ENCODE measurements around the gene HARBI1. TPM values are rescaled to one million over a fixed set of nuclear protein-coding genes. Genes with fewer than 3 reads are reported as not detected.

HARBI1 gene
- total RNA-seq, 1 donor from 2014 or later: 4.3 TPM

GRCh38 chr11:46637546-46637945 is 20.5 kb upstream of the HARBI1 start:
- DNase-seq (ENCODE audit: low spot score) (no peak), ATAC-seq (no peak)
- intact Hi-C loops (cut with DNase I): no loop called here

DNA sequence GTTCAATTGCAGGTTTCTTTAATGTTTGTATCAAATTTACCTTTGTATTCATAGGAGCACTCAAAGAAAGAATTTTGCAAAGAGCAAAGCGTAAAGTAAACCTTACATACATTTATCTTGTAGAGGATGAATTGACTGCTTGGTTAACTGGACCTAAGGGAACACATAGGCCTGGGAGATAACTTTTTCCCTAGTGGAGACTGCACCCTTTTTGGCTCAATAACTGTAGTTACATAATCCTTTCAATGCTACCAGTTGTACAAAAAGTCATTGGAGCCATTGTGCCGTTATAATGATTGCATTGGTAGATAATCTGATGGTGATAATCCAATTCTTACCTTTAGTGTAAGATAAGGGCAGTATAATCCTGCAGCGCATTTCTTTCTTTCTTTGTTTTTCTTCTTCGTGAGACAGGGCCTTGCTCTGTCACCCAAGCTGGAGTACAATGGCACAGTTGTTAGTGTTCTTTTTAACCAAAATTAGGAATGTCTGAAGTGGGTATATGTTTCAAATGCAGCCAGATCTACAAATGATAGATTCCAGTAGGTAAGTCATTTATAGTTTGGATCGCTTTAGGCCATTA is 18.6 kb upstream of the HARBI1 start:
- ATAC-seq (no peak), DNase-seq (ENCODE audit: low spot score) (no peak)
- intact Hi-C loops (cut with DNase I): no loop called here

- intact Hi-C loops (cut with DNase I): no loop called here
- ATAC-seq (no peak), DNase-seq (ENCODE audit: low spot score) (no peak)
Observed at GRCh38 chr11:46633291-46634217, 16.5 kb upstream of the HARBI1 start.

DNA sequence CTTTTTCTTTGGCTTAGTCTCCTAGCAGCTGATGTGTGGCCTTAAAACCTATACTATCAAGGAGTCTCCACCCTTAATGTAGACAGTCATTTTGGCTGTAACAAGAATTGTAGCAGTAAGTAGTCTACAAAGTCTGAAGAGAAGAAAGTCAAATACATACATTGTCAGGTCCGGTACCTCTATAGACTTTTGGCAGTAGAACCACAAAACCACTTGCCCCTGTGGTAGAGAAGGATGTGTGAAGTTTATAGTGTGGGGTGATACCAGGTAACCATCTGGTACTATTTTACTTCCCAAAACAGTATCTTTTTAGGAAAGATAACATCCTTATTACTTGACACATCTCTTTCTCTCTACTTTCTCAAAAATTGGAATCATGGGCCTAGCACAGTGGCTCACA is 15.5 kb upstream of the HARBI1 start:
- DNase-seq (ENCODE audit: low spot score) (no peak), ATAC-seq (no peak)
- intact Hi-C loops (cut with DNase I): no loop called here

DNA sequence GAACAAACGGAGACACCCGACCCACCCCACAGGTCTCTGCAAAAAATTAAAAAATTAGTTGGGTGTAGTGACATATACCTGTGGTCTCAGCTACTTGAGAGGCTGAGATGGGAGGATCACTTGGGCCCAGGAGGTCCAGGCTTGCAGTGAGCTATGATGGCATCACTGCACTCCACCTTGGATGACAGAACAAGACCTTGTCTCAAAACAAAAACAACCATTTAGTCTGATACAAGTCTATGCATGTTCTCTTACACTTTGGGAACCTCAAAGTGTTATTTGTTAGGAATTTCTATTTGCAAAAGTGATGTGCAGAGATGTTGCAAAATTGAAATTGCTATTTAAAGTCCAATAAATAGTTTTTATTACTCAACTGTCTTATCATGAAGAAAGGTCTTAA is 14.6 kb upstream of the HARBI1 start:
- intact Hi-C loops (cut with DNase I): no loop called here
- ATAC-seq (no peak), DNase-seq (ENCODE audit: low spot score) (no peak)

- DNase-seq (ENCODE audit: low spot score): no peak
- intact Hi-C loops (cut with DNase I): no loop called here
- no peak for ATAC-seq
Observed at GRCh38 chr11:46630237-46630636, 13.2 kb upstream of the HARBI1 start.

DNA sequence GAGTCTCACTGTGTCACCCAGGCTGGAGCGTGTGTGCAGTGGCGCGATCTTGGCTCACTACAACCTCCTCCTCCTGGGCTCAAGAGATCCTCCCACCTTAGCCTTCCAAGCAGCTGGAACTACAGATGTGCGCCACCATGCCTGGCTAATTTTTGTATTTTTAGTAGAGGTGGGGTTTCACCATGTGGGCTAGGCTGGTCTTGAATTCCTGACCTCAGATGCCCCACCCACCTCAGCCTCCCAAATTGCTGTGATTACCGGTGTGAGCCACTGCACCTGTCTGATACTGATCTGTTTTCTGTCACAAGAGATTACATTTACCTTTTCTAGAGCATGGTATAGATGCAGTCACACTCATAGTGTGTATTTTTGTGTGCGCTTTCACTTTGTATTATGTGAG is 11.9 kb upstream of the HARBI1 start:
- no peak for DNase-seq (ENCODE audit: low spot score)
- intact Hi-C loops (cut with DNase I): no loop called here
- no peak for ATAC-seq

DNA sequence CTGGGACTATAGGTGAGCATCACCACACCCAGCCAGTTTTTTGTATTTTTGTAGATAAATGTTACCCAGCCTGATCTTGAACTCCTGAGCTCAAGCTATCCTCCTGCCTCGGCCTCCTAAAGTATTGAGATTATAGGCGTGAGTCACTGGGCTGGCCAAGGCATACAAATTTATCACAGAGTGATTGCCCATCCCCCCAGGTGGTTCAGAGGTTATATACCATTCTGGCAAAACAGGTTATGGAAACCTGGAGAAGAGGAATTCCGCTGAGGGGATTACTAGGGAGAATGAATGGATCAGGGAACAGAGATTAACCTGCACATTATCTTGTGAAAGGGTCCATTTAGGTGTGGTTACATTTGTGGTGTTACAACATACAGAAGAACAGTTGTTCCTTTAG is 8.4 kb upstream of the HARBI1 start:
- intact Hi-C loops (cut with DNase I): no loop called here
- ATAC-seq (no peak), DNase-seq (ENCODE audit: low spot score) (no peak)

- ATAC-seq: no peak
- intact Hi-C loops (cut with DNase I): loop anchor here (10.0 kb wide), 1 partner anchor 234 kb away; the partner anchor contains the start of gene MDK
- no peak for DNase-seq (ENCODE audit: low spot score)
Observed at GRCh38 chr11:46618837-46619236, 1.8 kb upstream of the HARBI1 start.

DNA sequence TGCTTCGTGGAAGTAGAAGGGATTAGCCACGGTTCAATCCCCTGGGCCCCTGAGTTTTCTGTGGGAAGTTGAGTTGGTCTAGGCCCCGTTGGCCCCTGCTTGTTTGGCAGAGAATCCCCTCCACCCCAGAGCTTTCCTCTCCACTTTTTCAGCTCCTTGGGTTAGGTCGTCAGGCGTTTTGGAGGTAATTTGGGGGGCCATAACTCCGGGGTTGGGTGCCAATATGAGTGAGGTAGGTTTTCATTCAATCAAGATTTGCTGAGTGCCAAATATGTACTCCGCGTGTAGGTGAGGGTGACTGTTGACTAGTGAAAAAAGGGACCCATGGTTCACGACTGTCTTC is 916 bp upstream of the HARBI1 start:
- ATAC-seq (no peak), DNase-seq (ENCODE audit: low spot score) (no peak)
- intact Hi-C loops (cut with DNase I): loop anchor here (10.0 kb wide), 1 partner anchor 233 kb away; the partner anchor contains the start of gene MDK

DNA sequence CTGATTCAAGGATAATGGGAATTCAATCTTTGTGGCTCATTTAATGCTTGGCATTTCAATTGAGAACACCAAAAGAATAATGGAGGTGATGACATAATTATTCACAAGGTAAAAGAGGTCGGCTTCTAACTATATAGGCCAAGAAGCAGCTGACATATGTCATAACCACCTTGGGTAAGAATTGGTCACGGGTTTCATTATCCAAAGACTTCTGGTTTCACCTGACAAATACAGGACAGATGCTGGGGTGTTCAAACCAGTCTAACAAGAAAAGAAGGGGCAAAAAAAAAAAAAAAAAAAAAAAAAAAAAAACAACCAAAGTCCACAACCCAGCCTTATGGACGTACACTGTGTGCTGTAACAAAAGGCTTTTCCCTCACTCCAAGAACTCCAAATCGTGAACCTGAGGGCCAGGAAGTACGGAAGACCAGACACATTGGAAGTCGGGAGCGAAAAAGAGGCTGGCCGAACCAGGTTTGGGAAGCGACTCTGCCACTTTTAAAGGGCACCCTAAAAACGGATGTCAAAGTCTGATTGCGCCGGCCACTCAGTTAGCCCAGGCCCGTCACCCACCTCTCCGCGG is 385 bp downstream of the HARBI1 start:
- no peak for DNase-seq (ENCODE audit: low spot score)
- no peak for ATAC-seq
- intact Hi-C loops (cut with DNase I): loop anchor here (10.0 kb wide), 1 partner anchor 232 kb away; the partner anchor contains the start of gene MDK

DNA sequence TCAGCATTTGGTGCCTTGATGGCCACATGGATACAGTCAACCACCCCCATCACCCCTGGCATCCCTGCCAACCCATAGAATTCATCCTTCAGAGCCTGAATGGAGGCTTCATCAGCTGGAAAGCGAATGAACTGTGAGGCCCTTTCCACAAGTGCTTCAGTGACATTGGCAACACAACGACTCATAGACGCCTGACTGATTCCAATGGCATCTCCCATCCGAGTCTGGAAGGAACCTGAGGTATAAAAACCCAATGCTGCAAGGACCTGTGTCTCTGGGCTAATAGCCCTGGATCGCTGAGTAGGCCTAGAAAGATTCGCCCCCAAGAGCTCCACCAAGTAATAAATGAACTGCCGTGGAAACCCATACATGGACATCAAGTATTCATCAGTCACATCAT is 1.3 kb downstream of the HARBI1 start:
- intact Hi-C loops (cut with DNase I): loop anchor here (10.0 kb wide), 1 partner anchor 231 kb away; the partner anchor contains the start of gene MDK
- ATAC-seq: no peak

DNA sequence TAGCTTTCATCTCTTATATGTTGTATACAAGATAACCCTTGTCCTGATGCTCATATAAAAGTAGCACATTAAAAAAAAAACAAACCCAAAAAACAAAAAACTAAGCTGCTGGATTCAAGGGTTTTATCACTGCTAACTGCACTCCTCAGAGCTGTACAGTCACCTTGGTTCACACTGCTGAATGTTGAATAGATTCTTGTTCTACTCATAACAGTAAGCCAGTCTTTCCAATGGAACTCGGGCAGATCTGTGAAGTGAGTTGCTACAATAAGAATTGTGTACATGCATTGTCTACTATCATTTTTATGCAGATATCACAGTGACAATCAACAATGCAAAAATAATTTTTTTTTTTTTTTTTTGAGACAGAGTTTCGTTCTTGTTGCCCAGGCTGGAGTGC is 4.7 kb downstream of the HARBI1 start:
- ATAC-seq (no peak), DNase-seq (ENCODE audit: low spot score) (no peak)
- intact Hi-C loops (cut with DNase I): loop anchor here (10.0 kb wide), 1 partner anchor 228 kb away; the partner anchor contains the start of gene MDK

More for the DNA sequence above, 1.3 kb downstream of the HARBI1 start:
- DNase-seq (ENCODE audit: low spot score): no peak

DNA sequence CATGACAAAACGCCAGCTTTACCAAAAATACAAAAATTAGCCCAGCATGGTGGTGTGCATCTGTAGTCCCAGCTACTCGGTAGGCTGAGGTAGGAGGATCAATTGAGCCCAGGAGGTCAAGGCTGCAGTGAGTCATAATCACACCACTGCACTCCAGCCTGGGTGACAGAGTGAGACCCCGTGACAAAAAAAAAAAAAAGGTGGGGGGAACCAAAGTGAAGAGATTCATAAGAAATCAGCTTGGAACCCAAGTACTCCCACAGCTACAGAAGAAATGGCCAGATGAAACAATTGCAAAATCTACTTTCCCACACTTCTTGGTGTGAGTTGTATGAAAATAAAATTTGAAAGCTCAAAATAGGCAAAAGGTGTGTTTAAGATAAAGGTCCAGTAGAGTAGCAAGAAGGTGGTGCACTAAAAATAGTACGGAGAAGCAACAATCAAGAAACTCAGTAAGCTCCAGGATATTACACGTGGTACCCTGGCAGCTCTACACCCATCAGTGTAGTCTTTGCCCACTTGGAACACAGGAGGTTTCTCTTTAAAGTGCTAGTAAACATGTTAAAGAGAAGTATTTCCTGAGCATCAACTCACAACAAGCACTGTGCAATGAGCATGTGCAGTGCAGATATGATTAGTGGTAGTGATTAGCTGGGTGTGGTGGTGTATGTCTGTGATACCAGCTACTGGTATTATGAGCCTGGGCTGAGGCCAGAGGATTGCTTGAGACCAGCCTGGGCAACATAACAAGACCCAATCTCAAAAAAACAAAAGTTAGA is 5.3 kb downstream of the HARBI1 start:
- DNase-seq (ENCODE audit: low spot score) (no peak), ATAC-seq (no peak)
- intact Hi-C loops (cut with DNase I): loop anchor here (10.0 kb wide), 1 partner anchor 227 kb away; the partner anchor contains the start of gene MDK

DNA sequence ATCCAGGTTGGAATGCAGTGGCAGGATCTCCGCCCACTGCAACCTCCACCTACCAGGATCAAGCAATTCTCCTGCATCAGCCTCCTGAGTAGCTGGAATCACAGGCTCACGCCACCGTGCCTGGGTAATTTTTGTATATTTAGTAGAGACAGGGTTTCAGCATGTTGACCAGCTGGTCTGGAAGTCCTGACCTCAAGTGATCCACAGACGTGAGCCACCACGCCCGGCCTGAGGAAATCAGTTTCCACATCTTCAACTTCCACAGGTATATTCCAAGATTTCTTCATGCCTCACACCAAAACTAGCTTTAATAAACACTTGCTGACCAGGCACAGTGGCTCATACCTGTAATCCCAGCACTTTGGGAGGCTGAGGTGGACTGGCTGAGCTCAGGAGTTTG is 7.6 kb downstream of the HARBI1 start:
- ATAC-seq (no peak), DNase-seq (ENCODE audit: low spot score) (no peak)
- intact Hi-C loops (cut with DNase I): no loop called here

DNA sequence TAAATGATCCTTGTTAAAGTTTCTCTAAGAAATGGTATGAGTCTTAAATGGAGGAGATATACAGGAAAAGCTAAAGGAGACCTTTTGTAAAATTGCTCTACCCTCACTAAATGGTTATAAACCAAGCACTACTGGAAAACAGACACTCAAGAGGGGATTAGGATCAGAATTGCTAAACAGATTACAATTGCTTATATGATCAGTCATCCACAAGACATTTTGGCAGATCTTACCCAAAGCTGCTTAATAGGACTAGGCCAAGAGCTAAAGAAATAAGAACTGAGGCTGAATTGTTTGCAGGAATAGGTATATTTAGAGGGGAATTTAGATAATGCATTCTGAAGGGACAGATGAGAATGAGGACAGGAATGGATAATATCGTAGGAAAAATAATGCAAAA is 9.5 kb downstream of the HARBI1 start:
- intact Hi-C loops (cut with DNase I): no loop called here
- DNase-seq (ENCODE audit: low spot score) (no peak), ATAC-seq (no peak)

DNA sequence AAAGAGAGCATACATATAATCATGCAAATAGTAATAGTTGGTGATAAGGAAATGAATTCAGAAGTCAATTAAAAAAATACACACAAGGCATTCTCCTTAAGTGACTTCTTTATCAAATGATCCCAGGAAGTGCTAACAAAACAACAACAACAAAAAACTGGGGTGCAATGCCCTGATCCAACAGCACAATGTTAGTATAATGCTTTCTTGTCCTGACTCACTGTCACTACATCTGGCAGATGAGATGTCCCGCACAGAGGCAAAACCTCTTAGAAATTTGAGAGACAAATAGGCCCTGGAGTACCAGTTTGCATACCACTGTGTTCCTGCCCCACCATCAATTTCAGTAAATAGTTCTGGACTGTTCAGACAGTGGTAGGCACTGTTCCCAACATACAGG is 12.2 kb downstream of the HARBI1 start:
- no peak for DNase-seq (ENCODE audit: low spot score)
- ATAC-seq: no peak
- intact Hi-C loops (cut with DNase I): no loop called here

- intact Hi-C loops (cut with DNase I): no loop called here
- no peak for DNase-seq (ENCODE audit: low spot score)
- ATAC-seq: no peak
Observed at GRCh38 chr11:46603704-46604308, 13.2 kb downstream of the HARBI1 start.

GRCh38 chr11:46601129-46601528 is 15.9 kb downstream of the HARBI1 start:
- no peak for DNase-seq (ENCODE audit: low spot score)
- intact Hi-C loops (cut with DNase I): no loop called here
- ATAC-seq: peak; percentile 60

Measured in sciatic nerve (tissue), 2 donors.